Transverse colon (tissue), 4 donors: ENCODE results near the gene PPFIA4.

Source experiments
- EP300 ChIP-seq: sonication (generic); formaldehyde crosslinking; IDR thresholded peaks from one replicate; pipeline ENCODE4 v1.6.1; 2017; ENCODE audit warnings: antibody characterized with exemption, low read depth
- POLR2A ChIP-seq: fragments of 450-650 bp; IDR thresholded peaks from one replicate; pipeline ENCODE4 v1.6.1; 2016; ENCODE audit warnings: antibody characterized with exemption, mild to moderate bottlenecking, moderate library complexity
- POLR2AphosphoS5 ChIP-seq, 3 donors: sonication (generic); formaldehyde crosslinking; IDR thresholded peaks; one replicate each; pipeline ENCODE4 v1.6.1; 2016; ENCODE audit warnings: antibody characterized with exemption in 3 of 3
- TF ChIP-seq, protein P1 (sequence below), 5 experiments: fragments of 200-600 bp in 3 of 5; fragments of 450-650 bp in 2 of 5; sonication (generic) in 3 of 5; IDR thresholded peaks; 1 replicate in 2 of 5; 2 replicates in 3 of 5; pipeline ENCODE4 v1.5.1; 2016 to 2017; ENCODE audit warnings: antibody characterized with exemption in 5 of 5, inconsistent platforms in 3 of 5, mild to moderate bottlenecking in 2 of 5, moderate library complexity in 1 of 5

GRCh38 chr1:203114202-203114601 lies 87.9 kb downstream of the PPFIA4 start:
- no peak for TF ChIP-seq POLR2AphosphoS5 (IDR thresholded peaks at IDR 0.05)
- TF ChIP-seq POLR2A = no peak
- TF ChIP-seq EP300 = no peak
- TF ChIP-seq, protein P1, sequence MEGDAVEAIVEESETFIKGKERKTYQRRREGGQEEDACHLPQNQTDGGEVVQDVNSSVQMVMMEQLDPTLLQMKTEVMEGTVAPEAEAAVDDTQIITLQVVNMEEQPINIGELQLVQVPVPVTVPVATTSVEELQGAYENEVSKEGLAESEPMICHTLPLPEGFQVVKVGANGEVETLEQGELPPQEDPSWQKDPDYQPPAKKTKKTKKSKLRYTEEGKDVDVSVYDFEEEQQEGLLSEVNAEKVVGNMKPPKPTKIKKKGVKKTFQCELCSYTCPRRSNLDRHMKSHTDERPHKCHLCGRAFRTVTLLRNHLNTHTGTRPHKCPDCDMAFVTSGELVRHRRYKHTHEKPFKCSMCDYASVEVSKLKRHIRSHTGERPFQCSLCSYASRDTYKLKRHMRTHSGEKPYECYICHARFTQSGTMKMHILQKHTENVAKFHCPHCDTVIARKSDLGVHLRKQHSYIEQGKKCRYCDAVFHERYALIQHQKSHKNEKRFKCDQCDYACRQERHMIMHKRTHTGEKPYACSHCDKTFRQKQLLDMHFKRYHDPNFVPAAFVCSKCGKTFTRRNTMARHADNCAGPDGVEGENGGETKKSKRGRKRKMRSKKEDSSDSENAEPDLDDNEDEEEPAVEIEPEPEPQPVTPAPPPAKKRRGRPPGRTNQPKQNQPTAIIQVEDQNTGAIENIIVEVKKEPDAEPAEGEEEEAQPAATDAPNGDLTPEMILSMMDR (IDR thresholded peaks at IDR 0.05) = no peak
